K562 (cell line): ENCODE results near the gene PUM1. TPM values are rescaled to one million over a fixed set of nuclear protein-coding genes. Genes with fewer than 3 reads are reported as not detected.

Experiments
- ATAC-seq: fragments of 200-7000 bp; cut with Tn5 transposase; 3 replicates; pipeline ENCODE4 v1.9.1; 2020; ENCODE audit warnings: moderate library complexity
- BruUV-seq: library from RNA; stranded (reverse); fragments of 400-500 nt; replicated peaks from 2 replicates; lab custom pipeline; 2021; lab: Mats Ljungman, UMichigan
- CTCF ChIA-PET: fragments of 300-600 bp; formaldehyde crosslinking; extraction: SDS; loops from one replicate; lab custom pipeline; 2021; ENCODE audit warnings: low intra/inter-chr PET ratio; lab: Yijun Ruan, JAX
- POLR2A ChIA-PET: fragments of 300-600, 350-650 bp; sonication (Branson Sonifier 250); formaldehyde crosslinking; extraction: SDS; loops from one replicate; lab custom pipeline; 2021; ENCODE audit warnings: antibody characterized with exemption, inconsistent platforms; lab: Yijun Ruan, JAX
- DNase-seq, 4 experiments: peaks; one replicate each; pipeline versions ENCODE4 v3.0.0 to v3.0.0-alpha.2; 2011 to 2018; ENCODE audit warnings: low spot score in 3 of 4, mixed read lengths in 3 of 4; ENCODE audit errors: extremely low read depth in 1 of 4
- FAIRE-seq: peaks from 2 replicates; lab custom pipeline; 2011; peaks lifted over from hg19 to GRCh38; lab: Jason Lieb, UNC
- H2AFZ ChIP-seq: 2 replicates; pipeline ENCODE4 v1.6.0; 2011; ENCODE audit warnings: low read depth, low read length, control low read depth, inconsistent platforms
- H3K27ac ChIP-seq: fragments of 200-600 bp; 3 replicates; pipeline ENCODE4 v1.8.0; 2011; ENCODE audit warnings: low read depth, mild to moderate bottlenecking, control low read depth, inconsistent platforms, low read length, moderate library complexity, mixed read lengths; ENCODE audit errors: extremely low read depth
- H3K27me3 ChIP-seq, 2 experiments: fragments of 300-600 bp in 1 of 2; 2 replicates in 1 of 2; 3 replicates in 1 of 2; pipeline versions ENCODE4 v1.6.0 to v1.8.0; 2011; ENCODE audit warnings: inconsistent platforms in 2 of 2, low read length in 2 of 2, mild to moderate bottlenecking in 1 of 2, mixed read lengths in 1 of 2, moderate library complexity in 1 of 2; ENCODE audit not compliant: control insufficient read depth in 2 of 2, insufficient read depth in 2 of 2
- H3K36me3 ChIP-seq: fragments of 300-600 bp; 3 replicates; pipeline ENCODE4 v1.8.0; 2011; ENCODE audit warnings: mild to moderate bottlenecking, low read length, inconsistent platforms; ENCODE audit not compliant: control insufficient read depth, insufficient read depth
- H3K4me1 ChIP-seq, 2 experiments: fragments of 200-600 bp in 1 of 2; replicated peaks in 1 of 2; 2 replicates in 1 of 2; 3 replicates in 1 of 2; pipeline versions ENCODE4 v1.5.1 to v1.8.0; 2011; ENCODE audit warnings: inconsistent platforms in 2 of 2, low read length in 2 of 2, mild to moderate bottlenecking in 1 of 2, mixed read lengths in 1 of 2, moderate library complexity in 1 of 2; ENCODE audit not compliant: control insufficient read depth in 2 of 2, insufficient read depth in 2 of 2
- H3K4me2 ChIP-seq: 2 replicates; pipeline ENCODE4 v1.6.1; 2011; ENCODE audit warnings: low read length, control low read depth, inconsistent platforms, mixed read lengths; ENCODE audit not compliant: insufficient read depth
- H3K4me3 ChIP-seq: fragments of 200-600 bp; sonication (generic), shearing (Covaris generic); 2 replicates; pipeline ENCODE4 v1.5.1; 2016; ENCODE audit warnings: control low read depth, inconsistent platforms
- H3K79me2 ChIP-seq: fragments of 200-600 bp; 3 replicates; pipeline ENCODE4 v1.8.0; 2011; ENCODE audit warnings: low read length, inconsistent platforms; ENCODE audit not compliant: control insufficient read depth, insufficient read depth
- H3K9ac ChIP-seq, 2 experiments: 2 replicates each; pipeline versions ENCODE4 v1.6.0 to v1.6.1; 2011; ENCODE audit warnings: low read depth in 2 of 2, low read length in 2 of 2, control low read depth in 1 of 2, inconsistent platforms in 1 of 2, mild to moderate bottlenecking in 1 of 2, mixed read lengths in 1 of 2; ENCODE audit not compliant: insufficient read depth in 1 of 2
- H3K9me1 ChIP-seq: one replicate; pipeline ENCODE4 v1.6.0; 2011; ENCODE audit warnings: inconsistent platforms, mild to moderate bottlenecking, low read length, moderate library complexity; ENCODE audit not compliant: control insufficient read depth, insufficient read depth
- H3K9me3 ChIP-seq: replicated peaks from 2 replicates; pipeline ENCODE4 v1.5.1; 2011; ENCODE audit warnings: low read depth, low read length, inconsistent platforms; ENCODE audit not compliant: control insufficient read depth, insufficient read depth
- H4K20me1 ChIP-seq: replicated peaks from 2 replicates; pipeline ENCODE4 v1.6.1; 2011; ENCODE audit warnings: low read length, inconsistent platforms, mixed read lengths; ENCODE audit not compliant: control insufficient read depth, insufficient read depth
- ZFPM2 ChIP-seq: fragments of 250-450 bp; sonication (Bioruptor Pico); IDR thresholded peaks from 2 replicates; pipeline ENCODE4 v1.5.1; 2022; ENCODE audit warnings: mild to moderate bottlenecking
- WGBS: fragments of 100-300 bp; shearing (Covaris generic); methylation state at CpG from one replicate; pipeline ENCODE4 v1.1.6; 2016; ENCODE audit warnings: low coverage, mixed read lengths; ENCODE audit not compliant: insufficient coverage; ENCODE audit errors: missing lambda C conversion rate; 5-methylcytosine and 5-hydroxymethylcytosine counted together
- in situ Hi-C: fragments of 300-500 bp; cut with MboI; formaldehyde crosslinking; loops from 4 replicates; pipeline ENCODE4 v1.15.0; 2018; ENCODE audit warnings: inconsistent platforms, mixed read lengths
- intact Hi-C: fragments of 100-400 bp; cut with micrococcal nuclease; formaldehyde crosslinking; loops from 2 replicates; pipeline ENCODE4 v1.14.2; 2022
- polyA plus RNA-seq, 8 experiments: library from polyadenylated mRNA; depleted of rRNA in 4 of 8; stranded (reverse) in 5 of 8; unstranded in 3 of 8; fragments of >200 nt; fragmentation: Nextera tagmentation in 2 of 8; fragmentation: Illumina TruSeq in 1 of 8; extraction: Ambion mirVana in 2 of 8; extraction: Trizol in 1 of 8; gene quantifications; 2 replicates each; pipeline versions ENCODE4 v1.2.1 to v1.2.3, GENCODE V29; 2011 to 2014; ENCODE audit warnings: inconsistent platforms in 1 of 8, missing spikeins in 1 of 8
- total RNA-seq, 7 experiments: library from RNA; depleted of rRNA in 6 of 7; stranded (reverse); fragments of >200 nt in 6 of 7; fragmentation: Illumina TruSeq in 2 of 7; extraction: Trizol in 2 of 7; gene quantifications; 2 replicates each; pipeline versions ENCODE4 v1.2.1 to v1.2.3, GENCODE V29; 2011 to 2021; ENCODE audit warnings: low replicate concordance in 1 of 7
- TF ChIP-seq, protein P1 (sequence below), 2 experiments: fragments of 450-650 bp; IDR thresholded peaks; 2 replicates each; pipeline ENCODE4 v1.6.1; 2016

The PUM1 gene
- total and polyA plus RNA-seq, 9 of the 15 experiments (the other 6 are each of a cell fraction or from before 2014, with no cell fraction given), result 37.7 to 104 (median 55.7) TPM

DNA sequence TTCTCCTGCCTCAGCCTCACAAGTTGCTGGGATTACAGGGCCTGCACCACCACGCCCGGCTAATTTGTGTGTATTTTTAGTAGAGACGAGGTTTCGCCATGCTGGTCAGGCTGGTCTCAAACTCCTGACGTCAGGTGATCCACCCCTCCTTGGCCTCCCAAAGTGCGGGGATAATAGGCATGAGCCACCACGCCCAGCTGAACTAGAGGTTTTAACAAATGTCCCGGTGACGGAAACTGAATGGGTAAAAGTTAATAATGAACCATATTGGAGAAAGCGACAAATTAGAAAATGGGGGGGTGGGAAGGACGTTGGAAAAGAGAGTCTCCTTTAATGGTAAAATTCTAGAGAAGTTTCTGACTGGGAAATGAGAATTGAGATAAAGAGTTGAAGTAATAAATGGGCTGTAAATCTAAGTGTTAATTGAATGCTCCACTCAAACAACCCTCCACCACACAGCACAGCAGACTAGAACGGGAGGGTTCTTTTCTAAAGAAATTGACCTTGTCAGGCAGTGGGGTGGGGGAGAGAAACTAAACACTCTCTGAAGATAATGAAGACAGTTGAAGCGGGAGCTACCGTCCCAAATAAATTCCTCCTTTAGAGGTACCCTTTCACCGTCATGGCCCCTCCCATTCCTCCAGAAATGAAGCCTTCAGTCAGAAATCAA, 46.9 kb upstream of the PUM1 start:
- 49% methylated on average over 15 of the region's 15 CpGs for WGBS
- Histone ChIP-seq H3K9me3 (no peaks in the 10 kb centered on the region), H3K36me3 (no peaks in the 10 kb centered on the region), H3K79me2 (no peaks in the 10 kb centered on the region), H3K4me2 (no peak overlapping the region), H3K27ac (no peak overlapping the region), H2AFZ (peak overlapping the region; percentile 71), H4K20me1 (no peaks in the 10 kb centered on the region), H3K27me3 (no peaks in the 10 kb centered on the region), H3K9me1 (no peaks in the 10 kb centered on the region), H3K4me1 (peaks cover 9% of the 10 kb centered on the region in 2 experiments; a peak in 4 of 5 replicates), H3K4me3 (no peak overlapping the region), H3K9ac (peak overlapping the region in 1 of 2 experiments; percentile 35; a peak in 1 of 4 replicates)
- CTCF ChIA-PET, result no interaction called here
- POLR2A ChIA-PET, result no interaction called here
- TF ChIP-seq, protein P1, sequence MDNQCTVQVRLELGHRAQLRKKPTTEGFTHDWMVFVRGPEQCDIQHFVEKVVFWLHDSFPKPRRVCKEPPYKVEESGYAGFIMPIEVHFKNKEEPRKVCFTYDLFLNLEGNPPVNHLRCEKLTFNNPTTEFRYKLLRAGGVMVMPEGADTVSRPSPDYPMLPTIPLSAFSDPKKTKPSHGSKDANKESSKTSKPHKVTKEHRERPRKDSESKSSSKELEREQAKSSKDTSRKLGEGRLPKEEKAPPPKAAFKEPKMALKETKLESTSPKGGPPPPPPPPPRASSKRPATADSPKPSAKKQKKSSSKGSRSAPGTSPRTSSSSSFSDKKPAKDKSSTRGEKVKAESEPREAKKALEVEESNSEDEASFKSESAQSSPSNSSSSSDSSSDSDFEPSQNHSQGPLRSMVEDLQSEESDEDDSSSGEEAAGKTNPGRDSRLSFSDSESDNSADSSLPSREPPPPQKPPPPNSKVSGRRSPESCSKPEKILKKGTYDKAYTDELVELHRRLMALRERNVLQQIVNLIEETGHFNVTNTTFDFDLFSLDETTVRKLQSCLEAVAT (IDR thresholded peaks at IDR 0.05), result peak in 1 of 2 experiments; percentile 35; a peak in 1 of 4 replicates
- no peak for TF ChIP-seq ZFPM2 (CRISPR knock-in tag)
- FAIRE-seq (no peak), DNase-seq (peak in 1 of 4 experiments; percentile 12), ATAC-seq (peak; percentile 26; the same call in 2 of the 3 replicates)
- BruUV-seq, result no TSS peak
- in situ Hi-C loops (no loop called here), intact Hi-C loops (no loop called here)
